IgD-negative memory B cell (primary cell): ENCODE results near the gene RIC8B. TPM values are rescaled to one million over a fixed set of nuclear protein-coding genes. Genes with fewer than 3 reads are reported as not detected.

Experiments
- H3K27ac Mint-ChIP-seq, 3 donors: one replicate each; pipeline ENCODE4 v1.8.0; 2020 to 2022; ENCODE audit warnings: mild to moderate bottlenecking in 3 of 3, mixed read lengths in 3 of 3, moderate library complexity in 1 of 3
- H3K27me3 Mint-ChIP-seq: one replicate; pipeline ENCODE4 v1.8.0; 2021; ENCODE audit warnings: mixed read lengths
- H3K36me3 Mint-ChIP-seq: one replicate; pipeline ENCODE4 v1.8.0; 2020; ENCODE audit warnings: mild to moderate bottlenecking, mixed read lengths
- H3K4me1 Mint-ChIP-seq, 3 donors: one replicate each; pipeline ENCODE4 v1.8.0; 2020 to 2022; ENCODE audit warnings: mixed read lengths in 3 of 3, mild to moderate bottlenecking in 1 of 3
- H3K4me3 Mint-ChIP-seq, 4 donors: one replicate each; pipeline ENCODE4 v1.8.0; 2020 to 2022; ENCODE audit warnings: mild to moderate bottlenecking in 4 of 4, mixed read lengths in 4 of 4, moderate library complexity in 3 of 4
- H3K9me3 Mint-ChIP-seq, 3 donors: one replicate each; pipeline ENCODE4 v1.8.0; 2020 to 2021; ENCODE audit warnings: mixed read lengths in 3 of 3, mild to moderate bottlenecking in 1 of 3
- polyA plus RNA-seq: library from polyadenylated mRNA; unstranded; fragments of 300-500 nt; fragmentation: Illumina TruSeq; gene quantifications from one replicate; pipeline ENCODE4 v1.2.3, GENCODE V29; 2021

The RIC8B gene
- polyA plus RNA-seq, 1 donor from 2014 or later, result 4.9 TPM

- H3K4me1 Mint-ChIP-seq, result peaks cover 0 to 3% (median 2%) of the 10 kb centered on the region in 3 donors
These were observed 87.8 kb downstream of the RIC8B start for GRCh38 chr12:106861984-106862916.

DNA sequence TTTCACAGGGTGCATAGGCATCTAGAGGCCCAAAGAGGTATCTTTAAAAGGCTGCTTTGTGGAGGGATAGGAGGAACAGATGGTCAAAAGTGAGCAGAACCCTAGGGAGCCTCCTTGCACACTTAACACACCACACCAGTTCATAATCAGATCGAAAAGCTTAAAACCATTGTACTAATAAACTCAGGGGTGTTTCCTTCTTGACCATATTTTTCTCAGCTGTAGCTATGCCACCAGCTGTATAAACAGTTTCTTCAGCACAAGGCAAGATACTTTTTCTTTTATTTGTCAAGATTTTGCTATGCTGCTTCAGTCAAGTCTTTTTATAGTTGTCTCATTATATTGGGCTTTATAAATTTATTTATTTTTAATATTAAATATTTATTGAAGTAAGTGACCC lies 88.7 kb downstream of the RIC8B start:
- no peaks in the 10 kb centered on the region for H3K9me3 Mint-ChIP-seq
- H3K27me3 Mint-ChIP-seq, result no peaks in the 10 kb centered on the region
- no peak overlapping the region for H3K27ac Mint-ChIP-seq
- H3K4me3 Mint-ChIP-seq, result no peak overlapping the region
- peaks cover 19% of the 10 kb centered on the region for H3K36me3 Mint-ChIP-seq
- peaks cover 0 to 3% (median 2%) of the 10 kb centered on the region in 3 donors for H3K4me1 Mint-ChIP-seq

More at GRCh38 chr12:106861984-106862916, 87.8 kb downstream of the RIC8B start:
- peak overlapping the region in 1 of 3 donors; percentile 5 for H3K27ac Mint-ChIP-seq
- H3K36me3 Mint-ChIP-seq, result peaks cover 17% of the 10 kb centered on the region
- no peaks in the 10 kb centered on the region for H3K27me3 Mint-ChIP-seq
- no peaks in the 10 kb centered on the region for H3K9me3 Mint-ChIP-seq
- H3K4me3 Mint-ChIP-seq, result no peak overlapping the region

- H3K27ac Mint-ChIP-seq, result no peak overlapping the region
- H3K27me3 Mint-ChIP-seq, result peaks cover 1% of the 10 kb centered on the region
- H3K4me3 Mint-ChIP-seq, result no peak overlapping the region
- no peaks in the 10 kb centered on the region for H3K9me3 Mint-ChIP-seq
- peaks cover 17% of the 10 kb centered on the region for H3K36me3 Mint-ChIP-seq
- peaks cover 0 to 3% (median 0%) of the 10 kb centered on the region in 3 donors for H3K4me1 Mint-ChIP-seq
These were observed 91.2 kb downstream of the RIC8B start for GRCh38 chr12:106865683-106866082.

DNA sequence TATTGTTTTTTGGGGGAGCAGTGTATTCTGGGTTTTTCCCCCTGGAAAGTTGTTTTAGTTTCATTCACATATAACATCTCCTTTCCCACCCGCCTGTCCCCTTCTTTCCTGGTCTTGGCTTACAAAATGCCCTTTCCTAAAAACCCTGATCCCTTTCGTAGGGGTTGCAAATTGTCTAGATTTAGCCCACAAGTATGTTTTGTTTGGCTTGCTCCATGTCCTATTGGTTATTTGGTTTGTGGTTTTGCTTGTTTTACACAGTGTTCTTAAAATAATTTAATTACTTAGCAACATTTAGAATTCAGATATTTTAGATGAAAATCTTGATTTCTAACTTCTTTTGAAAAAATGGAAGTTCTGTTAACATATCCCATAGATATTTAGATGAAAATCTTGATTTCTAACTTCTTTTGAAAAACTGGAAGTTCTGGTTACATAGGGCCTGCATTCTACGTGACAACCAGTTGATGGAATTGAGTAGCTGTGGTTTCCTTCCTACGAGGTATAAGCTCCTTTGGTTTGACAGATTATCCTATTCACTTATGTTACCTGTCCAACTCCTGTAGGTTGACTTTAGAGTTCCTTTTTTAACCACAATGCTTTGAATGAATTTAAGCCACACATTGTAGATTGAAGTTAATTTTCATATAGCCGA lies 92.1 kb downstream of the RIC8B start:
- peaks cover 1% of the 10 kb centered on the region for H3K27me3 Mint-ChIP-seq
- H3K9me3 Mint-ChIP-seq, result no peaks in the 10 kb centered on the region

DNA sequence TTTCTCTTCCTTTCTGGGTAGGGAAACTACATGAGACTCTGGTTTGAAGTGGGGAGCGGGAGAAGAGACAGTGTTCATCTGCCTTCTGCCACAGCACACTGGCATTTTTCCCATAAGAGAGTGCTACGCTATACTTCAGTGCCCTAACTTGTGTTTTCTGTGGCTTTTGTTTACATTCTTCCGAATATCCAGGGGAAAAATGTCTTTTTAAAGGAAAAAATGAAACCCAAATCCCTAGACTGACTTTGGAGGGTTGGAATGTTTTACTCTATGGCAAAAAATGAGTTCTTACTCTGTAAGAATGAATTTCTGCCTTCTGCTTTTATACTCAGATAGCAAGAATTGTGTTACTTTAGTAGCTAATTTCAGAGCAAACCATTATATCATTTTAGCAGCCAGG lies 93.2 kb downstream of the RIC8B start:
- no peak overlapping the region for H3K4me3 Mint-ChIP-seq
- H3K27ac Mint-ChIP-seq, result no peak overlapping the region
- H3K36me3 Mint-ChIP-seq, result peaks cover 26% of the 10 kb centered on the region
- no peaks in the 10 kb centered on the region for H3K9me3 Mint-ChIP-seq
- H3K27me3 Mint-ChIP-seq, result peaks cover 1% of the 10 kb centered on the region
- H3K4me1 Mint-ChIP-seq, result peaks cover 0 to 3% (median 0%) of the 10 kb centered on the region in 3 donors

More for the DNA sequence above, 92.1 kb downstream of the RIC8B start:
- peaks cover 0 to 3% (median 0%) of the 10 kb centered on the region in 3 donors for H3K4me1 Mint-ChIP-seq
- no peak overlapping the region for H3K4me3 Mint-ChIP-seq
- no peak overlapping the region for H3K27ac Mint-ChIP-seq
- peaks cover 20% of the 10 kb centered on the region for H3K36me3 Mint-ChIP-seq

GRCh38 chr12:106868982-106869700 lies 94.7 kb downstream of the RIC8B start:
- no peak overlapping the region for H3K27ac Mint-ChIP-seq
- H3K4me1 Mint-ChIP-seq, result peaks cover 0 to 3% (median 0%) of the 10 kb centered on the region in 3 donors
- H3K4me3 Mint-ChIP-seq, result no peak overlapping the region
- no peaks in the 10 kb centered on the region for H3K9me3 Mint-ChIP-seq
- H3K36me3 Mint-ChIP-seq, result peaks cover 34% of the 10 kb centered on the region
- peaks cover 2% of the 10 kb centered on the region for H3K27me3 Mint-ChIP-seq

DNA sequence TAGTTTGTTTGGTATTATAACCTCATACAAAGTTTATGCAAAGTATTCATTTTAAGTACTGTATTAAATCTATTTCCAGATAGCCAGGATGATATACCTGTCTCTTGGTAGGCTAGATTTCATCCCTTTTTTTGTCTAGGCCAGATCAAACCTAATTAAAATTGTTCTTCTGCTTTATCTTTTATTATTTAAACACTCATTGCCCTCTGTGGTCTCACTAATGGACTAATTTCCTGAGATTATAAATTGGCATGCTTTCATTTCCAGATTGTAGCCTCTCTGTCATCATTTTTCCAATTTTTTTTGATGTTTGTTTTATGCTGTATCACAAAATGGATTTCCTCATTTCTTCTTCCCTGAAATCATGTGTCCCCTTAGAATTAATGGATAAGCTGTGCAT lies 95.6 kb downstream of the RIC8B start:
- Mint-ChIP-seq H3K4me1 (peaks cover 0 to 3% (median 0%) of the 10 kb centered on the region in 3 donors), H3K36me3 (peaks cover 28% of the 10 kb centered on the region), H3K9me3 (no peaks in the 10 kb centered on the region), H3K27me3 (peaks cover 2% of the 10 kb centered on the region), H3K4me3 (no peak overlapping the region), H3K27ac (no peak overlapping the region)

DNA sequence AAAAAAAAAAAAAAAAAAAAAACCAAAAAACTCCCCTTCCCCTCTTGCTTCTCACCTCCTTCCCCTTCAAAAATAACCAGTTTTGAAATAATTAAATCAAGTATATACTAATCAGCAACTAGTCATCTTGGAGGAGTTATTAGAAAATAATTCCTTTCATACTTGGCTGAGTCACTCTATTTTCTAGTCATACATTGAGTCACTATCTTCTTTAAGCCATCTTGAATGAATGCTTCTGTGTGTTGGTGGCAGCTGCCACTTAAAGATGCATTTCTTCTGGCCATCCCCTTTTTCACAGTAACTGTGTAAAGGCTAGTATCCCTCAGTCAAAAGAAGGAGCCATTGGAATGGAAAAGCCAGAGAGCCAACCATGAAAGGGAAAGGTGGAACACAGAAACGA lies 97.0 kb downstream of the RIC8B start:
- Mint-ChIP-seq H3K4me3 (no peak overlapping the region), H3K9me3 (no peaks in the 10 kb centered on the region), H3K36me3 (peaks cover 28% of the 10 kb centered on the region), H3K27ac (no peak overlapping the region), H3K27me3 (peaks cover 2% of the 10 kb centered on the region), H3K4me1 (no peaks in the 10 kb centered on the region)

DNA sequence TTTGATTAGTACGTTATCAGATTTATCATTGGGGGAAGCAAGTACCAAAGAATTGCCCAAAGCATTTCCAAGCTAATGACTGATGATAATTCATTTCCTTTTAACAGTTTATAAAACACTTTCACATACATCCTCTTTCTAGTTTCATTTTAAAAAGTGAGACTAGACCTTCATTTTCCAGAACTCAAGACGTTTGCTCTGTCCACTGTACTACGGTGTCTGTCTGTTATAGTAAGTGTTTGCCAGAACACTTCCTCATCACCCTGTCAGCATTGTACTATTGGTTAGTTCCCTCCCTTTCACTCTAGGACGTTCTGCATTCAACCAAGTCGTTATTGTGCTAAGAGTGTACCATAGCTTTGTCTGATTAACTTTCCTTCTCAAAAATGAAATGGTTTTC lies 99.5 kb downstream of the RIC8B start:
- Mint-ChIP-seq H3K36me3 (peaks cover 27% of the 10 kb centered on the region), H3K27ac (no peak overlapping the region)

DNA sequence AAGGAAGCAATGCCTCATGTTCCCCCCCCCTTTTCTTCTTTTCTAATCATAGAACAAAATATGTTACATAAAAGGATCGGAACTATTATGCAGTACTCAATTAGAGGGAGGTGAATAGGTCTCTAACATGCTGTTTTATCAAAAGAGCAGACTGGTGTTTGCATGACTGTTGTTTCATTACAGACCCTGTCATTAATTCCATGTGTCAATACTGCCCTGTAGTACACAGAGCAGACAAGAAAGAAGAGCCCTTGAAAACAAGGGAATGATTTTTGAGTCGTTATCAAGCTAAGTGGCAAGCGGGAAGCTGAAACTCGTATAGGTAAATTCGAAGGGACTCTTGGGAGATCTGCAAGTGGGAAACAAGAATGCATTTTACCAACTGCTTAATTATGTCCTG lies 104.3 kb downstream of the RIC8B start:
- no peak overlapping the region for H3K4me3 Mint-ChIP-seq
- H3K27ac Mint-ChIP-seq, result no peak overlapping the region
- no peaks in the 10 kb centered on the region for H3K9me3 Mint-ChIP-seq
- no peaks in the 10 kb centered on the region for H3K27me3 Mint-ChIP-seq
- no peaks in the 10 kb centered on the region for H3K4me1 Mint-ChIP-seq
- peaks cover 18% of the 10 kb centered on the region for H3K36me3 Mint-ChIP-seq

More for the DNA sequence above, 99.5 kb downstream of the RIC8B start:
- no peaks in the 10 kb centered on the region for H3K9me3 Mint-ChIP-seq
- H3K4me3 Mint-ChIP-seq, result no peak overlapping the region
- peaks cover 2% of the 10 kb centered on the region for H3K27me3 Mint-ChIP-seq
- H3K4me1 Mint-ChIP-seq, result no peaks in the 10 kb centered on the region

DNA sequence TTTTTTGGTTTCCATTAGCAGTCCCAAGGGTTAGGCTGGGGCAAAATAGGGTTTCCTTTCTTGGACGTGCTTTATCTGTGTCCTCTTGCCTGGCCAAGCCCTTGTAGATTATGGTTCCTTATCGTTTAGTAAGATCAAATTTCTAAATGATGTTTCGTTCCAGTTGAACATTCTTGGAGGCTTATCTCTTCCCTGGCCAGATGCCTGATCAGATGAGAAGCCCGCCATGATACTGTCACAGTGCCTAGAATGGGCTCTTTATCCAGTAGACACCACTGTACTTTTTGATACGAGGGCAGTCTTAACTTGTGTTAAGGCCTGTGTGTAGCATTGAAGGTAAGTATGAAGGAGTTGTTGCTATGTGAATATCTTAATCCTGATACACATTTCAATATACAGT lies 105.1 kb downstream of the RIC8B start:
- H3K9me3 Mint-ChIP-seq, result no peaks in the 10 kb centered on the region
- H3K4me1 Mint-ChIP-seq, result no peaks in the 10 kb centered on the region
- H3K36me3 Mint-ChIP-seq, result peaks cover 19% of the 10 kb centered on the region
- H3K27me3 Mint-ChIP-seq, result no peaks in the 10 kb centered on the region
- no peak overlapping the region for H3K27ac Mint-ChIP-seq
- H3K4me3 Mint-ChIP-seq, result no peak overlapping the region

- Mint-ChIP-seq H3K27ac (no peak overlapping the region), H3K4me1 (no peaks in the 10 kb centered on the region)
These were observed 108.9 kb downstream of the RIC8B start for GRCh38 chr12:106883426-106883825.

DNA sequence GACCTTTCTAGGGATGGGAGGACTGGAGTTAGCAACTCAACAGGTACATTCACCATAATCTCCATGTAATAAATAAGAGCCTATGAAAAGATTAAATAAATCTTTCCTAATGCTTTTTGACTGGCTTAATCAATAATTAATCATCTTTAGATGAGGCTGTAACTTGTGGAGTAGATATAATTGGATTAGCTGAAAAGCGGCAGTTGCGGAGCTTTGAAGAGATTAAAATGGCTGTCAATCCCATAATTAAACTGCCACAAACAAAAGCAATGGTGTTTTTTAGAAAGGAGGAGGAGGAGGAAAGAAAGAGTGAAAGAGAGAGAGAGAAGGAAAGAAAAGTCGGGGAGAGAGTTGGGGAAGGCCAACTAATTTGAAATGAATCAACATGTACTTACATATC lies 110.5 kb downstream of the RIC8B start:
- H3K27ac Mint-ChIP-seq, result peak overlapping the region in 1 of 3 donors; percentile 32
- no peaks in the 10 kb centered on the region for H3K27me3 Mint-ChIP-seq
- H3K4me1 Mint-ChIP-seq, result no peaks in the 10 kb centered on the region
- no peak overlapping the region for H3K4me3 Mint-ChIP-seq
- no peaks in the 10 kb centered on the region for H3K9me3 Mint-ChIP-seq
- H3K36me3 Mint-ChIP-seq, result peaks cover 21% of the 10 kb centered on the region

More at GRCh38 chr12:106883426-106883825, 108.9 kb downstream of the RIC8B start:
- H3K4me3 Mint-ChIP-seq, result no peak overlapping the region
- no peaks in the 10 kb centered on the region for H3K27me3 Mint-ChIP-seq
- no peaks in the 10 kb centered on the region for H3K9me3 Mint-ChIP-seq
- H3K36me3 Mint-ChIP-seq, result peaks cover 25% of the 10 kb centered on the region

DNA sequence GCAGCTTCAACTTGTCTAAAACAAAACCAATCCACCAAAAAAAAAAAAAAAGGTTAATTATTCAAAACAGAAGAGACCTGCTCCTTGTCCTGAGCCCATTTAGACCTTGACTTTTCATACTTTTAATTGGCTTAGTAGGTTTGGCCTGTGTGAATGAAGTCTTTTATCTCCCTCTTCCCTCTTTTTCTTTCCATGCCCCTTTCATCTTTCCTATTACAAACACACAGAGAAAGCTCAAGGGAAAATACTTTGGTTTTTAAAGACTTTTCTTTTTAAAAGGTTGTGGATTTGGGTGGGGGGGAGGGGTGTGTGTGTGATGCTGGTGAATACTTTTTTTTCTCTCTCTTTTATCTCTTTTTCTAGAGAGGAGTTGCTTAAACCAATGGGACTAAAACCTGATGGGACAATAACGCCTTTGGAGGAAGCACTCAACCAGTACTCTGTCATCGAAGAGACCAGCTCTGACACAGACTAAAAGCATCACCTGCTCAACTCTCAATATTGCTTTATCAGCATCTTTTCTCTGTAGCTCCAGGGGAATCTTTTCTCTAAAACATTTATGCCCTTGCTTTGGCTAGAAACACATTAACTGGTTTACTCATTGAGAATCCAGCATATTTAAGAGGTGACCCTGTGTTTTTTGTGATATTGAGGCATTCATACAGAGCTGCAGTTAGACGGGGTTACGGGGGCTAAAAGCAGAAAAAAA lies 111.2 kb downstream of the RIC8B start:
- Mint-ChIP-seq H3K27me3 (peaks cover 3% of the 10 kb centered on the region), H3K4me1 (no peaks in the 10 kb centered on the region), H3K36me3 (peaks cover 21% of the 10 kb centered on the region), H3K27ac (no peak overlapping the region), H3K9me3 (no peaks in the 10 kb centered on the region), H3K4me3 (no peak overlapping the region)
